Measurements from ENCODE around the gene PIEZO1.

The PIEZO1 gene

GRCh38 chr16:88706965-88707826, 77.8 kb downstream of the PIEZO1 start:
- intact Hi-C loops (cut with DNase I; ENCODE audit: low total_unique reads), result no loop called here
- peaks cover 0 to 44% (median 34%) of the 10 kb centered on the region in 4 donors for H3K4me1 ChIP-seq
- TF ChIP-seq CTCF (IDR thresholded peaks at IDR 0.05), result no peak

GRCh38 chr16:88706229-88706964, 78.6 kb downstream of the PIEZO1 start, which contains the start of the genes CTU2 and RNF166:
Gene CTU2, plus strand, starts transcription at chr16:88706503. Its CDS starts 28 bp downstream, at chr16:88706531.
Gene RNF166, minus strand, starts transcription at chr16:88706408. Its CDS starts 83 bp downstream, at chr16:88706325.
- DNase-seq, result peak; percentile 80 to 93
- H3K36me3 ChIP-seq, result peaks cover 0 to 25% (median 0%) of the 10 kb centered on the region in 3 donors
- intact Hi-C loops (cut with DNase I; ENCODE audit: low total_unique reads), result no loop called here
- no peaks in the 10 kb centered on the region for H3K9me3 ChIP-seq
- TF ChIP-seq CTCF (IDR thresholded peaks at IDR 0.05), result peak in 1 of 2 experiments; percentile 11
- peaks cover 0 to 51% (median 35%) of the 10 kb centered on the region in 4 donors for H3K4me1 ChIP-seq
- peak within 1 kb of the TSS; percentile 98 to 100 for H3K4me3 ChIP-seq
- H3K27ac ChIP-seq, result peak within 1 kb of the TSS; percentile 85 to 87
- H3K27me3 ChIP-seq, result no peaks in the 10 kb centered on the region

More at GRCh38 chr16:88706965-88707826, 77.8 kb downstream of the PIEZO1 start:
- Histone ChIP-seq H3K9me3 (no peaks in the 10 kb centered on the region), H3K36me3 (peaks cover 0 to 25% (median 0%) of the 10 kb centered on the region in 3 donors), H3K4me3 (peak overlapping the region; percentile 98 to 100), H3K27ac (peak overlapping the region; percentile 85 to 87), H3K27me3 (no peaks in the 10 kb centered on the region)
- no peak for DNase-seq

- peaks cover 0 to 30% (median 0%) of the 10 kb centered on the region in 3 donors for H3K36me3 ChIP-seq
- DNase-seq, result no peak
- H3K27me3 ChIP-seq, result no peaks in the 10 kb centered on the region
- peaks cover 0 to 52% (median 35%) of the 10 kb centered on the region in 4 donors for H3K4me1 ChIP-seq
- H3K9me3 ChIP-seq, result no peaks in the 10 kb centered on the region
- H3K4me3 ChIP-seq, result peak overlapping the region; percentile 98 to 100
- H3K27ac ChIP-seq, result peak overlapping the region; percentile 85 to 87
- intact Hi-C loops (cut with DNase I; ENCODE audit: low total_unique reads), result no loop called here
- no peak for TF ChIP-seq CTCF (IDR thresholded peaks at IDR 0.05)
Measured at GRCh38 chr16:88705801-88706228, 79.2 kb downstream of the PIEZO1 start.

DNA sequence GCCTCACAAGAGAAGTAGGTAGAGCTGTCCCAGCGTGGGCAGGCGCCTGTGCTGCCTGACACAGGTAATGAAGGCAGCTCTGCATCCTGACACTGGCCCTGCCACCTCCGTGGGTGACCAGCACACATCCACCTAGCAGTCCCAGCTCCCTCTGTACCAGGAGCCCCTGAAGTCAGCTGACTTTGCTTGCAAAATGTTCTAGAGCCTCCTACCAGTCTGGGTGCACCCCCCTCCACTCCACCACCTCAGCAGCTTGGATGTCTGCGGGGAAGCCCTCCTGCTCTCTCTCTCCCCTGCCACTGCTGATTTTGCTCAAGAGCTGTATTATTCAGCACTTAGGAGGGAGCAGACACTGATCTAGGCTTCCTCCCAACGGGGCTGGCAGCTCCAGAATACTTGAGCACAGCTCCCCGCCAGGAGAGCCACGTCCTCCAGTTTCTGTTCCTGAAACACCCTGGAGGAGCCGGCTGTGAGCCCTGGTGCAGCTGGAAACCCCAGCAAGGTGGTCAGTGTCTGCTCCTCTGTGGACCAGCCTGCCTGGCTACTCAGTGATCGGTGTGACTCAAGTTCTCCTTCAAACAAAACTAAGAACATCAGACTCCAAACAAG, 79.8 kb downstream of the PIEZO1 start:
- Histone ChIP-seq H3K27ac (peak overlapping the region; percentile 85 to 87), H3K36me3 (peaks cover 0 to 36% (median 0%) of the 10 kb centered on the region in 3 donors), H3K27me3 (no peaks in the 10 kb centered on the region), H3K9me3 (no peaks in the 10 kb centered on the region), H3K4me1 (peaks cover 0 to 52% (median 35%) of the 10 kb centered on the region in 4 donors), H3K4me3 (peak overlapping the region; percentile 98 to 100)
- intact Hi-C loops (cut with DNase I; ENCODE audit: low total_unique reads), result no loop called here
- DNase-seq, result peak in 1 of 2 donors; percentile 48
- no peak for TF ChIP-seq CTCF (IDR thresholded peaks at IDR 0.05)

All from tibial artery (tissue), 4 donors.